ENCODE measurements around the gene MKS1.

Gene MKS1

DNA sequence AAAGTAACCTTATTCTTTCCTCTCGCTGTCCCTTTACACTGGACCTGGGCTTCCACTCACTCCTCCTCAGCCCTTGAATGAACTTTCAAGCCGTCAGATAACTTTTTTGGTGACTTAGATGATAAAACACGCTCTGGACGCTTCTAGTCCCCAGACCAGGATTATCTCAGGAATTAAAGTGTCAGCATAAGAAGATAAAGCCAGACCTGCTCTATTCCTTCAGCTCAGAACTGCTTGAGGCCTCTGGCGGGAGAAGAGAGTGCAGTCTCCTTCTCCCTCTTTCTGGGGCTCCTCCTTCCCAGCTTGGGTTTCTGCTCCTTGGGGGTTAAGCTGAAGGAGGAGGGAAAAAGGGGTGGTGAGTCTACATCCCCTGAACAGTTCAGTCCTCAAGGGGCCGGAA, 25.9 kb upstream of the MKS1 start:
- no peak for DNase-seq

DNA sequence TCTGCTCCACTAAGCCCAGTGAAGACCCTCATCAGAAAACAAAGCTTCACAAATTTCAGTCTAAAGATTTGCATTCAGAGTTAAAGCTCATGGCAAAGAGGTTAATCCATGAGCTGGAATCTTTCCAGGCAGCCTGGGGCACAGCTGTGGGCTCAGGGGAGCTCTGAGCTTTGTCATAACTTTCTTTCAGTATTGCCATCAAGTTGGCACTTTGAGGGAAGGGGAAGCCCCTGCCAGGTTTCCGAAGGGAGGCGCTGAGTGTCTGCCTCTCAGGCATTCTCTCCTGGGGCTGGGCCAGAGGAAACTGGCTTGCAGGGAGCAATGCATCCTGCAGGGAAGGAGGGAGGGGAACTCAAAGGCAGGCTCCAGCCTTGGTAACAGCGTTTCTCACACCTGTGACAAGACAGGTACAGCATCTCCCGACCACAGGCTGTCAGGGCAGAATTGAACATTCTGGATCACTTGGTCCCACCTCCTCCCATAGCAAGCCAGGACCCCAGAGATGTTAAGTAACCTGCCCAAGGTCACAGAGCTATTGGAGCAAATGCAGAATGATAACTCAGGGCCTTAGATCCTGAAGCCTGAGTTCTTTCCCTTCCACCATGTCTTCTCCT, 23.2 kb upstream of the MKS1 start:
- no peak for DNase-seq

DNA sequence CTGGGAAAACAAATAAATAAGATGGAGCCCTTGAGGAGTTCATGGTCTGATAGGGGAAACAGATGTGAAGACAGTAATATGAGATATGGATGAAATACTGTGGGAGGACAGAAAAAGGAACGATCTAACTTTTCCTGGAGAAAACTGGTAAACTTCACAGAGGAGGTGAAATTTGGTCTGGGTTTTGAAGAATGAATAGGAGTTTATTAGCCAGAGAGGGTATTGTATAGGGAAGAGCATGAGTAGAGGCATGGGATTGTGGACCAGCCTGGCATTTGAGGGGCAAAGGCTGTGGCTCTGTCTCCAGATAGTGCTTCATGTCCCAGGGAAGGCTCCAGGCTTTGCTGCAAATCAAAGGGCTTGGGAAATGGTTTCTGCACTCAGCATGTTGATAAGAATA, 20.9 kb upstream of the MKS1 start:
- DNase-seq: no peak

DNA sequence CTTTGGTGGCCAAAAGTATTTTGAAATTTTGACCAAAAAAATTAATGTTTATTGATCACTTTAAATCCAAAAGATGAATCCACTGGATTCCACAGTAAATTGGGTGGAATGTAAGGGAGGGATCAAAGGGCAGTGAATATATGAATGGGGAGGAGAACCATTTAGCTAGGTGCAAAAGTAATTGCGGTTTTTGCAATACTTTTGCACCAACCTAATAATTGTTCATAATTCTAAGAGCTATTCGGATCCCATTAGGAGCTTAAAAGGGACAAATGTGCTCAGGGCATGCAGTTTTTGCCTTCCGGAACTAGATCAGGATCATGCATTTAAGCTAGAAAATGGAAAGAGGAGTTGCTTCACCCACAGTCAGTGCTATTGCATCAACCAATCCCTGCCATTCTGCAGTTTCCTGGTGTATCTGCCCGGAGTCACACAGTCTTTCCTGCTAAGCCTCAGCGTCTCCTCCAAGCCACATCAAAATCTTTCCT, 19.1 kb upstream of the MKS1 start, which contains the start of gene LPO:
TSS of gene LPO (plus strand) at position 438 of the 488 bp plus-strand sequence. CDS start 4,396 bp downstream, outside the sequence.
- DNase-seq: no peak

DNA sequence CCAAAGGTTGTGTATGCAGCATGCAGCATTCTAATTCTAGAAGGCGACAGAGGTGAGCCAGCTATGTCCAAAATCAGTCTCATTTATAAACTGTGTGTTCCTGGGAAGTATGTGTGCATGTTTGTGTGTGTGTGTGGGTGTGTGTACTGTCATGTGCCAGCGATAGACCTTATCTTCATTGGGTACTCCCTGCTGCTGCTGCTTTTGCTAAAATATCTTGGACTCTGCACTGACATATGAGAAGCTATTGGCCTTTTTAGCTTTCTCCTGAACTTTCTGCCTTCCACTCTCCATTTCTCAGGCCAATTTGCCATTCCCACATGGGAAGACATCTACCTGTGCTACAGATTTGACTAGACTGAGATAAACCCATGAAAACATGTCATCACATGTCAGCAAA, 17.3 kb upstream of the MKS1 start:
- DNase-seq: no peak

DNA sequence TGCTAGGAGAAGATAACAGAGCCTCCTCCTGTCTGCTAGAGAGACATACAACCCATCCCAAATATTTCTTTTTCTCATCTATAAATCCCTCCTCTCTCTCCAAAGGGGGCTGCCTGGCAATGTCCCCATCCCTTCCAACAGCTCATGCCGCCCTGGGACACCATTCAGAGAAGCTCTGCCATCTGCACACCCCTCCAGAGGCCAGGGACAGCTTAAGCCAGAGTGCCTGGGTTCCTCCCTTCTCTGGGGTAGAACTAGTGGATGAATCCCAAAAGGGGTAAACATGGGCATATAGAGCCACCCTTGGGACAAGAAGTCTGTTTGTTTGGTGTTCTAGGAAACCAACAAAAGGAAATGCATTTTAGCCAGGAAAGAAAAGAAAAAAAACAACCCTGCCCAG, 16.8 kb upstream of the MKS1 start:
- no peak for DNase-seq

DNA sequence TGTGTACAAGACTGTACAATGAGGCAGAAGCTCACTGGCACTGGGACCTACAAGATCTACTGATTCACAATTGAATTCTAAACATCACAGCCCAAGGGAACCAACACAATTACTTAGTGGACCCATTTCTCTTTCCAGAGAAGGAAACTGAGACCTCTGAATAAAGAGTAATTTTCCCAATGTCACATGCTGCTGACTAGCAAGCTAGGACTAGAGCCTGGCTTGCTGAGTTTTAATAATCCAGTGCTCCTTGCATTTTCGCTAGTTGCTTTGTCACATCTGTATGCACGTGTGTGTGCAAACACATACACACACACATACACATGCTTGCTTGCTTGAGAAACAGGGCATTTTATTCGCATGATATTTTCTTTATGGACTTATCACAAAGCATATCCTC, 15.5 kb upstream of the MKS1 start:
- DNase-seq: no peak

DNA sequence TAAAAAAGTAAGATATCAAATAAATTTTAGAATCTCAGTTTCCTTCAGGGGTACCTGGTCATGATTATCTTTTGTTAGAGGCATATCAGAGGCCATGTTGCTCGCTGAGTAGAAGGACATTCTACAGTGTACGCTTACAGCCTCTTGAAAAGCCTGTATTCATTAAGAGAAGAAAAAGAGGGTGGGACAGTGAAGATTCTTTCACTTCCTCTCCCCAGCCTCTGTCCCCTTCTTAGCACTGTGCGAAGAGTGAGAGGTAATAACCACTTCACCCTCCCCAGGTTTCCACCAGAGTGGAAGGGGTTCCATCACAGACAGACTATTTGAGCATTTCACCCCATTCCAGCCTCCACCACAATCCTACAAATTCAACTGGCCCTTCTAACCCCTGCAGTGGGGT, 14.5 kb upstream of the MKS1 start:
- DNase-seq: no peak

DNA sequence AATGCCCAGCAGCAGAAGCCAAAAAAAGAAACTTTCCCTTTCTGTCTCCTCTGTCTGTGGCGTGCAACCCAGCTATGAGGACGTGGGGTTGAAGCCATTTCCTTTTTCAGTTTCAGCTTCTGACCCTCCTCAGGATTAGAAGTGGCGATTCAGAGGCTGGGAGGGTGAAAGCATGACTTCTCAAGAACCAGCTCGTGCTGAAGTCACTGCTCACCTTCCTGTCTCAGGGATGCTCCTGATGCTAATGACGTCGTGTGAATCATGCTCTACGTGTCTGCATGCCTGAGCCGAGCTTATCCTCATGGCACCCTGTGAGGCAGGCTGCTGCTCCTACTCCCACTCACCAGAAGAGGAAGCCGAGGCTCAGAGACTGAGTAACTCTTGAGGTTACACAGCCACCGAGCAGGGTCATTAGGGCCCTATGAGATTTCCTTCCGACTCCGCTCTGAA, 13.7 kb upstream of the MKS1 start:
- no peak for DNase-seq

DNA sequence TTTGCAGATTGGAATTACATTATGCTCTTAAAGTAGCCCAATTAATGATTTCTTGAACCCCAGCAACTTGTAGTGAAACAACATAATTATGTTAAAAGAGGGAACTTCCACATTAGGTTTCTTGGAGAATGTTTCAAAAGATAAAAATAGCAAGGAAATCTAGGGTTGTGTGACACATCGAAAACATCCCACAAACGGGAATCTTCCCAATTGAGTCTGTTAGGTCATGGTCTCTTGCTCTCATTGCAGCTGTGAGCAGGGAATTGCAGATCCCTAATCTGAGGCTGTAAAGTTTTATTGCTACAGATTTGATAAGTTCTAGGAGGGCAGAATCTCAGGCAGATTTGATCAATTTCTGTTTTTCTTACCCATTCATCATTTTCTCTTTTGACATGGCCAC, 12.6 kb upstream of the MKS1 start:
- DNase-seq: no peak

DNA sequence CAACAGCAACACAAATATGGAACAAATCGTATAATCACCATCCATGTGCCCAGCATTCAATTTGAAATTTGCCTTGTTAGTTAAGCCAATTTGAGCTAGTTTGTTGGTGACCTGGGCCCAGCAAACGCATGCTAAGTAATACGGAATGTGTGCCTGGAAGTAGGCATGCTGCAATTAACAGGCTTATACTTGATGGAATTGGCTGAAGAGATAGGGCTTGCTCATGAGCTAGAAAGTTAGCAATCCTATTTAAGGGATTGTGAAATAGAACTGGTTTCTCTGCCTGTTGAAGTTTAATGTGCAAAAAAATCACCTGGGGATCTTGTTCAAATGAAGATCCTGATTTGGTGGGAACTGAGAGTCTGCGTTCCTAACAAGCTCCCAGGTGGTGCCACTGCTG, 10.8 kb upstream of the MKS1 start:
- DNase-seq: no peak

DNA sequence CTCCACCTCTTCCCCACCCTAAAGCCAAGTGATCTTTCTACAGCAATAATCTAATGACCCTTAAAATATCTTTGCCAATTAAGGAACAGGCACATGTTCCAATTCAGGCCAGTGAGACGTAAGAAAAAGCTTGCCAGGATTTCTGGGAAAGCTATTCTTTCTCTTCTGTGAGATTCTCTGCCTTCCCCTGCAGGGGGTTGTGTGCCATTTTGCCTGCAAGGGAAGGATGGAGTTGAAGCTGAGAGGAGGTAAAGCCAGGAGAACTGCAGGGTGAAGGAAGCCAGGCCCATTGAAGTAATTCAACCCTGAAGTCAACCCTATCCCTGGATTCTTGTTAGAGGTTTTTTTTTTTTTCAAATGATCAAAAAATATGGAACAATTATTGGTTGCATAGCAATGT, 10.3 kb upstream of the MKS1 start:
- no peak for DNase-seq

DNA sequence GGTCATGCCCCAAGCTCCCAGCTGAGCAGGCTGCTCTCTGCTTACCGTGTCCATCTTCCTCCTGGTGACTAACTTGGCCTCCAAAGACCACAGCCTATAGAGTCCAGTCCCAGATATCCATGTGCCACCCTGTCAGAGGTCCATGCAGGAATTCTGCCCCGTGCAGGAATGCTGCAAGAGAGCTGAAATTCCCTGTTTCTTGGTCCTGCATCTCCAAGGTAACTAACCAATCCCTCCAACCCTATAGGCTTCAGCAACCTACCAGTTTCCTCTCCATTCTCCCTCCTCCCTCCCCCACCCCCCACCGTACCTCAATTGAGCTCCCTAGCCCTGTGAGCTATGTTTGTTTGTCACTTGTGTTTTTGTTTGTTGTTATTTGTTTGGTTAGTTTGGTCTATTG, 9.6 kb upstream of the MKS1 start:
- DNase-seq: no peak

DNA sequence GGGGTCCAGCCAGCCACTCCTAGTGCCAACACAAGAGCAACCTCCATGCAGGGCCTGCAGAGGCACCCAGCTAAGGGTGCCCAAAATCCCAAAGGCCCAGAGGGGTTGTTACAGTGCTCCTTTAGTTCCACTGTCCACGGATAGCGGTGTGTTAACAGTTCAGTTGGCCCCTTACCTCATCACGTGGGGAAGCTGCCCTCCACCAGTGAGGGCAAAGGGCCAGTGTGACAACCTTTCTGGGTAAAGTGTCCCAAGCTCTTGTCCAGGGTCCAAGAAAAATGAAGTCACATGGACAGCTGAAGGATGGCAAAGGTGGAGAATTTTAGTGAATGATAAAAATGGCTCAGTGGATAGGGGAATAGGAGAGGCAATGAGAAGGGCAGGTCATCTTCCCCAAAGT, 8.7 kb upstream of the MKS1 start:
- DNase-seq: no peak

DNA sequence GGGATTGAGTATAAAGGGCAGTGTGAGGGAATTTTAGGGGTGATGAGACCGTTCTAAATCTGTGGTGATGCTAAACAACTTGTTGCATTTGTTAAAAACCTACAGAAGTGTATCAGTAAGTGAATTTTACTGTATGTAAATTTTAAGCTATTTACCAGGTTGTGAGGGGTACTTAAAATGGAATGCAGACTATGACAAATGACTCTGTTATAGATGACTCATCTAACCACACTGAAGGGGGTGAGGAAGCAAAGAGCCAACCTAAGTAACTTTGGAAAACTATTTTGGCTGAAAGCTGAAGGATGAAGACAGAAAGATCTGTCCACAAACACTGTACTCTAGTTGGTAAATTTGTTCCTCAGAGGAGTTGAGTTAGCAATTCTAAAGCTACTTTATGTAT, 5.3 kb upstream of the MKS1 start:
- DNase-seq: no peak

DNA sequence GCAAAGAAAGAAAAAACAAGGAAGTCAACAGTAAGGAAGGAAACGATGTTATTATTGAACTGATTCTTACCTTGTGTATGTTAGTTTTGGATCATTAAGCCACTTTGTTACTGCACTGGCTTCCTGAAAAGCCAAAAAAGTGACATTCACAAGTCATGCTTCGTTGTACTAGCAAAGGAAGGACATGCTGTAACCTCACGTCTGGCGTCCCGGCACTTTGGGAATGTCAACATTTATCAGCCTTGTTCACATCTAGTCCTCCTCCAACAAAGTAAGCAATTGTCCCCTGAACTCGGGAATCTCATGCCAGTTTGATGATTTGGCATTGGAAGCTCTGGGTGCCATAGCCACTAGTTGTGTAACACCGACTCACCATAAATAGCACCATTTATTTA, 731 bp upstream of the MKS1 start:
- DNase-seq: no peak

DNA sequence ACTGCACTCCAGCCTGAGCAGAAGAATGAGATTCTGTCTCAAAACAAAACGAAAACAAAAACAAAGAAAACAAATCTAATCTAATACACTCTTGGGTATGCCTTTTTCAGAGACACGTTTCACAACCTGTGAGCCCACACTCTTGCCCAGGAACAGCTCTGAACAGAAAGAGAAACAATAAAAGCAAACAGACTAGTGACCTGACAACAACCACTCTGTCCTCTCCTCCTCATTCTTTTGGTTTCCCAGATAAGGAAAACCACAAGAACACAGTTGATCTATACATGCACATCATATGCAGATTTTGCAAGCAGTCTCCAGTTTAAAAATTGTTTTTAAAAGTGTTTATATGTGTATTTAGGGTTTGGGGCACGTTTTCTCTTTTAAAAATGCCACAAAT, 1.3 kb downstream of the MKS1 start:
- no peak for DNase-seq

DNA sequence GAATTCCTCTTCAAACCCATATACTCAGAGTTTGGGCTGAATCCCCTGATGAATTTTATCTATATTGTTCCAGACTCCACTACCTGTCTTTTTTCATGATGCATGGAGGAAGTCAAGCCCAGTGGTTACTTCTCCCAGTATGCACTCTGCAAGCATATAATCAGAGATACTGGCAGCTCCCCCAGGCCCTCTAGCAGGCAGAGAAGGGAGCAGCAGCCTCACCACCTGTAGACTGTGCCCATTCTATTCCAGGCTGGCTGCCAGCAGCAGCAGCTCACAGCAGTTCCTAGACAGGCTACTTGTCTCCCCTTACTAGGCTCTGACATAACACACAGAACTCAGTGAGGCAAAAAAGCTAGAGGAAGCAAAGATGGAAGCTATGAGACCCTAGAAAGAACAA, 3.4 kb downstream of the MKS1 start:
- DNase-seq: no peak

DNA sequence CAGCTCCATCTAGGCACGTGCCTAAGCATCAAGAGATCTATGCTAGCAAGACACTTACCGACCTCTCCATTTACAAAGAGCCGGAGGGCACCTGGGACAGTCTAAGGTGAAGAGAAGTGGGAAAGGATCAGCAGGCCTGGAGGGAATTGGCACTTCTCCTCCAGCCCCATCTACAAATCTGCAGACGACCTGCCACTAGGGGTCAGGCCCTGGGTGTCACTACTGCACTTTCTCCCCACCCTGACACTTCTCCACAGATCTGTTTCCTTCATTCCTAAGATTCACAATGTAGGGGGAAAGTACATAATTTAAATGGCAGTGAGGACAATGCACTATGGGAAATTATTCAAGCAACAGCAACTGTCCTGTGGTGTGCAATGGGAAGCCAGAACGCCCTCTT, 8.1 kb downstream of the MKS1 start:
- DNase-seq: no peak

DNA sequence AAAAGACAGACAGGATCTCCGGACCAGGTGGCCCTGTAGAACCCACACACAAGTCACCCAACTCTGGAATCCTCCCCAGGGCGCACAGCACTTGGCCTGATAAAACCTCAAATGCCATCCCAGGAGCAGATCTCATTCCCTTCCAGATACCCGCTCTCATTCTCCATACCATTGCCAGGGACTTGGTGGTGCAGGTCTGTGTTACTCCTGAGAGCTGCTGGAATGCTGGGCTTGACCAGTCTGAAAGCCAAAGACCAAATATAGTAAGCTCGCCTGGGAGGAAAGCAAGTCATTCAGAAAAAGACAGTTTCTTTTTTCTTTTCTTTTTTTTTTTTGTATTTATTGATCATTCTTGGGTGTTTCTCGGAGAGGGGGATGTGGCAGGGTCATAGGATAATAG, 10.7 kb downstream of the MKS1 start:
- no peak for DNase-seq

DNA sequence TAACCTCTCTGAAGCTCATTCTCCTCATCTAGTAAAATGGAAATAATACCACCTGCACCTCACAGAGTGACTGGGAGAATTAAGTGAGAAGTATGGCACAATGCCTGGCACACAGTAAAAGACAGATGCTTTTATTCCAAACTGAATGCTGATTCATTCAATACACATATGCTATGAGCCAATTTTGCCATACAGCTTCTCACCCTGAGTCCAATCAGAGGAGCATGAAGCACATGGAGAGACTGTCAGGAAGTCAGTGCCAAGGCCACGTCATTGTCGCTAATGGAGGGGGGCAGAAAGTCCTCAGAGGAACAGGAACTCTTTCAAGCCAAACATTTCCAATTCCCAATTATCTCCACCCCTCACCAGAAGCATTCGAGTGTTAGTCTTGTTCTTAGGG, 11.6 kb downstream of the MKS1 start:
- DNase-seq: no peak

DNA sequence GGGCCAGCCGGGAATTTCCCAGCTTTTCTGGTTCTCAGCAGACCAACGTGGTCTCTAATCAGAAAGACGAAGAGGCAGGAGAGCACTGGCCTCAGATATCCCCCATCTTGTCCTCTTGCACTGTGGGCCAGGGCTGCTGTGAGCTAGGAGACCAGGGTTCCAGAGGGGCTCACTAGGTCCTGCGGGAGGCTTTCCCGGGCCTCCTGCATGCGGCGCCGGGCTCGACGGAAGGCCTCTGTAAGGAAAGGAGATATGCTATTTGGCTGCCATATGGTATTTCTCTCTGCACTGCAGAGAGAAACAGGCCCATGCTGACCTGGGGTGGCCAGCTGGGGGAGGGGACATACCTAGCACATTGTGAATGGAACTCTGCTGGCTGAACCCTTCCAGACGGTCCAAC, 13.1 kb downstream of the MKS1 start:
- no peak for DNase-seq

DNA sequence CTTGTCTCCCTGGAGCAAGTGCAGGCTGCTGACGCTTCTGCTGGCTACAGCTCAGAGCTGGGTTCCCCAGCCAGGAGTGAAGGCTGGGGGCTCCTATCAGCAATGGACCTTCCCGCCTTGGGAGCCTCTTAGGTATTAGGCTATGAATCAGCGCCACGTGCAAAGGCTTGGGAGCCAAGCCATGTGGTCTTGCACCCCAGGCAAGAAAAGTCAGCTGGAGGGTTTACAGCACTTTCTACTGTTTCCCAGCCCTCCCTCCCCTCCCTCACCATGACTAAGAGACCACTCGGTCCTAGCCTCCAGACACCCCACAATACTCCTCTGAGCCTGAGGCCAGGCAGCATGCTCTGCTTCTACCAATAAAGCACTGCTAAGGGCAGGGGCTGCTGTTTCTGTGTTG, 14.3 kb downstream of the MKS1 start:
- no peak for DNase-seq

DNA sequence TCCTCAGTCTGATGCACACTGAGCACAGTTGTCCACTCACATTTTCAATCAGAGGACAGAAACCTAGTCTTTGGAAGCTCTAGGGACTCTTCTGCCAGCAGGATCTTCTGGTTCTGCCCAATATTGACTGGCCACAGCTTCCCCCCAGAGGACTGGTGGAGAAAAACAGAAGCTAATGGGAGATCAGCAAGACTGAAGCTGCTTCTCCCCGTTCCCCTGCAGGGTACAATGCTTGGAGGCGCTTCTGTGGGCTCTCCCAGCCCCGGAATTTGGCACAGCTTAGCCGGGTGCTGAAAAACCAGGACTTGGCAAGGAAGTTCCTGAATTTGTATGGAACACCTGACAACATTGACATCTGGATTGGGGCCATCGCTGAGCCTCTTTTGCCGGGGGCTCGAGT, 16.2 kb downstream of the MKS1 start:
- DNase-seq: no peak

DNA sequence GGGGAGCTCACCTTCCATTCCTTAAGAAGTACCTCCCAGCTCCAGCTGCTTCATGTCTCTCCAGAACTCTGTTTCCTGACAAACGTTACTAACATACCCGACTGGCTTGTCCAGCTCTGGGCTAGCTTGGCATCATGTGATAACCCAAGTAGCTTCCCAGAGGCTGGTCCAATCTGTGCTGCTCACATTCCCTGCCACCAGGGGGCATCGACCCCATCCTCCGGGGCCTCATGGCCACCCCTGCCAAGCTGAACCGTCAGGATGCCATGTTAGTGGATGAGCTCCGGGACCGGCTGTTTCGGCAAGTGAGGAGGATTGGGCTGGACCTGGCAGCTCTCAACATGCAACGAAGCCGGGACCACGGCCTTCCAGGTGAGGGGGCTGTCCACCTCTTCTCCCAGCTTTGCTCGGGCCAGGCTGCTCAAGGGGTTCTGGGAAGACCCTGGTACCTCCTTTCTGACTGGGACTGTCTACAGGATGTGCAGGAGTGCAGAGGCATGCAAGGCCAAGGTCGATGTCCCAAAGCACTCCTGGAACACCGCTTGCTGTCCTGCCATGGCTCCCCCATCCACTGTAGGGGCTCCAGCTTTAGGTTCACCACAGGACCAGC, 18.9 kb downstream of the MKS1 start:
- DNase-seq: peak; percentile 10 to 47 (median 29)

Data from activated naive CD4-positive, alpha-beta T cell (primary cell).